IPS-15b (cell line): ENCODE measurements around the gene POLD4.

Experiments used
- H3K27me3 ChIP-seq: one replicate; pipeline ENCODE4 v1.6.1; 2013; ENCODE audit warnings: low read length; ENCODE audit not compliant: control insufficient read depth, insufficient read depth
- H3K36me3 ChIP-seq: one replicate; pipeline ENCODE4 v1.6.1; 2013; ENCODE audit warnings: low read length; ENCODE audit not compliant: control insufficient read depth, insufficient read depth
- H3K4me1 ChIP-seq: one replicate; pipeline ENCODE4 v1.6.1; 2013; ENCODE audit warnings: mild to moderate bottlenecking, low read length; ENCODE audit not compliant: control insufficient read depth, insufficient read depth
- H3K4me3 ChIP-seq: one replicate; pipeline ENCODE4 v1.5.1; 2013; ENCODE audit warnings: low read depth, low read length
- H3K9ac ChIP-seq: one replicate; pipeline ENCODE4 v1.6.1; 2013; ENCODE audit warnings: low read depth, mild to moderate bottlenecking, low read length
- H3K9me3 ChIP-seq: one replicate; pipeline ENCODE4 v1.6.1; 2013; ENCODE audit warnings: mild to moderate bottlenecking, low read length; ENCODE audit not compliant: control insufficient read depth, insufficient read depth

POLD4 gene

DNA sequence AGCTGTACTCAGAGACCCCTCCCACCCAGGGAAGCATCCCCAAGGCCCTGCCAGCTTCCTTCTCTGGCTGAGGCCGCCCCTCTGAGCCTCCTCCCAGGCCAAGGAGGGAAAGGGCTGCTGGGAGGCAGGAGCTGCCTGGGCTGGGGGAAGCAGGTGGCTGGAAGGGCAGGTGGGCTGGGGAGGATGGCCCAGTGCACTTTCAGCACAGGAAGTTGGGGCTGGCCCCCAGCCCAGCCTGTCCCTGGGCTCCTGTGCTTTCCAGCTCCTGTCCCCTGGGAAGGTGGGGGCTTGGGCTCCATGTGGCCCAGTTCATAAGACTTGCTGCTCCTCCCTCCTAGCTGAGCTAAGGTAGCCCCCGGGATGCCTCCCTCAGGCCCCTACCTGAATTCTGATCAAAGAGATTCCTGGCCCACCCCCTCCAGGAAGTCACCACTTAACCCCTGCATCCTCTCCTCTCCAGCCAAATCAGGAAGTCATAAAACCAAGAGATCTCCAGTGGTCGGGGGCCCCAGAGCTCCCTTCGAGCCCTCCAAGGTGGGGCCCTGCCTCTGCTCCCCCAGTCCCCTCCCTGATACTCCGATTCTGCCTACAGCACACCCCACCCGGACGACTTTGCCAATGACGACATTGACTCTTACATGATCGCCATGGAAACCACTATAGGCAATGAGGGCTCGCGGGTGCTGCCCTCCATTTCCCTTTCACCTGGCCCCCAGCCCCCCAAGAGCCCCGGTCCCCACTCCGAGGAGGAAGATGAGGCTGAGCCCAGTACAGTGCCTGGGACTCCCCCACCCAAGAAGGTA lies 43.4 kb upstream of the POLD4 start:
- Histone ChIP-seq H3K4me1 (peaks cover 2% of the 10 kb centered on the region), H3K4me3 (no peak overlapping the region), H3K9ac (no peak overlapping the region), H3K9me3 (no peaks in the 10 kb centered on the region), H3K36me3 (peaks cover 36% of the 10 kb centered on the region), H3K27me3 (no peaks in the 10 kb centered on the region)

DNA sequence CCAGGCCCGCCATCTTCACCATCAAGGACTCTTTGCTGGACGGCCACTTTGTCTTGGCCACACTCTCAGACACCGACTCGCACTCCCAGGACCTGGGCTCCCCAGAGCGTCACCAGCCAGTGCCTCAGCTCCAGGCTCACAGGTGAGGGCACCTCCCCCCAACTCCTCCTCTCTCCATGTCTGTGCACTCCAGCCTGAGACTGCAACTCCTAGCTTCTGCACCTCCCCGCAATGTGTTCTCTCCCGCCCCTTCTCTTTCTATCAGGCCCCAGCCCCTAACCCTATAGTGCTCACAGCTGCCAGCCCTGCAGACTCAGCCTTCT lies 42.9 kb upstream of the POLD4 start:
- peaks cover 2% of the 10 kb centered on the region for H3K4me1 ChIP-seq
- no peak overlapping the region for H3K9ac ChIP-seq
- no peaks in the 10 kb centered on the region for H3K9me3 ChIP-seq
- no peak overlapping the region for H3K4me3 ChIP-seq
- H3K27me3 ChIP-seq = no peaks in the 10 kb centered on the region
- H3K36me3 ChIP-seq = peaks cover 36% of the 10 kb centered on the region

DNA sequence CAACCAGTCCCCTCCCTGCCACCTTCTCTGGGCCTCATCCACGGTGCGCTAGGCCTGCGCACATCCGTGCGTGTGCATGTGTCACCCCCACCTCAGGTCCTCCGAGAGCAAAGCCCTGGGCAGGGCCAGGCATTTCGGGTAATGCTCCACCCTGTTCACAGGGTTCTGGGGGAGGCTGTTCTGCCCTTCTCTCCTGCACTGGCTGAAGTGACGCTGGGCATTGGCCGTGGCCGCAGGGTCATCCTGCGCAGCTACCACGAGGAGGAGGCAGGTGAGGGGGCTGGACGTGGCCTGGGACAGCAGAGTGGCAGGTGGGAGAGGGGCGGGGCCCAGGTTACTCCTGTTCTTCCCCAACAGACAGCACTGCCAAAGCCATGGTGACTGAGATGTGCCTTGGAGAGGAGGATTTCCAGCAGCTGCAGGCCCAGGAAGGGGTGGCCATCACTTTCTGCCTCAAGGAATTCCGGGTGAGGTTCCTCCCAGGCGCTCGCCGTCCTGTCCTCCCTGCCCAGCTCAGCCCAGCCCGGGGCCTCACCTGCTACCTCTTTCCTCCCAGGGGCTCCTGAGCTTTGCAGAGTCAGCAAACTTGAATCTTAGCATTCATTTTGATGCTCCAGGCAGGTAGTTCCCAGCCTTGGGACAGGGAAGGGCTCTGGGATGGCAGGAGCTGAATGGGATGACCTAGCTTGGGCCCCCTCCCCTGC lies 42.4 kb upstream of the POLD4 start:
- peaks cover 36% of the 10 kb centered on the region for H3K36me3 ChIP-seq
- H3K4me3 ChIP-seq = no peak overlapping the region
- H3K9ac ChIP-seq = no peak overlapping the region
- H3K4me1 ChIP-seq = peaks cover 2% of the 10 kb centered on the region
- no peaks in the 10 kb centered on the region for H3K27me3 ChIP-seq
- no peaks in the 10 kb centered on the region for H3K9me3 ChIP-seq

DNA sequence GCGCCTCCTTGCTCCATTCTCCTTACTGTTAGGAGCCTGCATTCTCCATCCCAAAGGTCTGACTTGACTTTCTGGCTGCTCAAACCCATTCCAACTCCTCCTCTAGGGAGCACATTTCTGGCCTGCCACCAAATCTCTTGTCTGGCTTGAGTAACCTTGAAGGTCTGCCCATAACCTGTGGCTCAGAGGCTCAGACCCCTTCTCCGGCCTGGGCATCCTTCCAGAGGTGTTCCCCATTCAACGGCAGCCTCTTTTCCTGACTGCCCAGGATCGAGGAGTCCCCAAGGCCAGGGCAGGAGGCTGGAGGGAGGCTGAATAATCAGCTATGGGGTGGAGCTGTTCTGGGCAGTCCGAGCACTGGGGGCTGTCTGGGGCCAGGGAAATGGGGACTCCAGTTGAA lies 40.6 kb upstream of the POLD4 start:
- H3K4me1 ChIP-seq = peaks cover 2% of the 10 kb centered on the region
- peaks cover 26% of the 10 kb centered on the region for H3K36me3 ChIP-seq
- no peak overlapping the region for H3K9ac ChIP-seq

DNA sequence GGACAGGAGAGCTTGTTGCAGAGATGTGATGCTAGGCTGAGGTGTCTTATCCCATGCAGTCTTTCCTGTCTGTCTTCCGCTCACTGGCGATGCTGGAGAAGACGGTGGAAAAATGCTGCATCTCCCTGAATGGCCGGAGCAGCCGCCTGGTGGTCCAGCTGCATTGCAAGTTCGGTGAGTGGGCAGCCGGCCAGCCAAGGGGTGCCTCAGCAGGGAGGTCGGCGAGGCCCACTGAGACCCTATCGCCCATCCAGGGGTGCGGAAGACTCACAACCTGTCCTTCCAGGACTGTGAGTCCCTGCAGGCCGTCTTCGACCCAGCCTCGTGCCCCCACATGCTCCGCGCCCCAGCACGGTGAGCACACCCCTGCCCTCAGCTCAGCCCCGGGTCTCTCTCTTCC lies 40.1 kb upstream of the POLD4 start:
- Histone ChIP-seq H3K4me3 (no peak overlapping the region), H3K9ac (no peak overlapping the region), H3K36me3 (peaks cover 22% of the 10 kb centered on the region)

More for the DNA sequence above, 40.6 kb upstream of the POLD4 start:
- Histone ChIP-seq H3K9me3 (no peaks in the 10 kb centered on the region), H3K4me3 (no peak overlapping the region), H3K27me3 (no peaks in the 10 kb centered on the region)

DNA sequence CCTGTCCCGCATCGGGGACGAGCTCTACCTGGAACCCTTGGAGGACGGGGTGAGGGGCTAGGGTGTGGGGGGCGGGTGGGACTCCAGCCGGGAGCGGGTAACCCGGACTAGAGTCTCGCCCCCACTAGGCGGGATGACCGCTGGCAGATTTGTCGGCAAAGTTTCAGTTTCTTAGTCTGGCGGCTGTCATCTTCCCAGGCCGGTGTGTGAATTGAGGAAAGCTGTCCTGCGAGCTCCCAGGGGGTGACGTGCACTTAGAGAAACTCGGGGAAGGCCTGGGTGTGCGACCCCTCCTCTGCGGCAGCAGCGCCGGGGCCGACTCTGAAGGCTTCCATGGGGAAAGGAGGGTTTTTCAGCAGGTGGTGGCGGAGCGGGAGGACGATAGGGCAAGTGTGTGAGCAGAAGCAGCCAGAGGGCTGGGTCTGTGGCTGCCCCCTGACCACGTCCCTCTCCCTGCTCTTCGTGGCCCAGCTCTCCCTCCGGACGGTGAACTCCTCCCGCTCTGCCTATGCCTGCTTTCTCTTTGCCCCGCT lies 38.9 kb upstream of the POLD4 start:
- Histone ChIP-seq H3K4me1 (peaks cover 2% of the 10 kb centered on the region), H3K9ac (peak overlapping the region; percentile 60), H3K4me3 (peak overlapping the region; percentile 95), H3K27me3 (no peaks in the 10 kb centered on the region), H3K9me3 (no peaks in the 10 kb centered on the region), H3K36me3 (peaks cover 11% of the 10 kb centered on the region)

More for the DNA sequence above, 40.1 kb upstream of the POLD4 start:
- H3K4me1 ChIP-seq = peaks cover 2% of the 10 kb centered on the region
- H3K27me3 ChIP-seq = no peaks in the 10 kb centered on the region
- H3K9me3 ChIP-seq = no peaks in the 10 kb centered on the region

DNA sequence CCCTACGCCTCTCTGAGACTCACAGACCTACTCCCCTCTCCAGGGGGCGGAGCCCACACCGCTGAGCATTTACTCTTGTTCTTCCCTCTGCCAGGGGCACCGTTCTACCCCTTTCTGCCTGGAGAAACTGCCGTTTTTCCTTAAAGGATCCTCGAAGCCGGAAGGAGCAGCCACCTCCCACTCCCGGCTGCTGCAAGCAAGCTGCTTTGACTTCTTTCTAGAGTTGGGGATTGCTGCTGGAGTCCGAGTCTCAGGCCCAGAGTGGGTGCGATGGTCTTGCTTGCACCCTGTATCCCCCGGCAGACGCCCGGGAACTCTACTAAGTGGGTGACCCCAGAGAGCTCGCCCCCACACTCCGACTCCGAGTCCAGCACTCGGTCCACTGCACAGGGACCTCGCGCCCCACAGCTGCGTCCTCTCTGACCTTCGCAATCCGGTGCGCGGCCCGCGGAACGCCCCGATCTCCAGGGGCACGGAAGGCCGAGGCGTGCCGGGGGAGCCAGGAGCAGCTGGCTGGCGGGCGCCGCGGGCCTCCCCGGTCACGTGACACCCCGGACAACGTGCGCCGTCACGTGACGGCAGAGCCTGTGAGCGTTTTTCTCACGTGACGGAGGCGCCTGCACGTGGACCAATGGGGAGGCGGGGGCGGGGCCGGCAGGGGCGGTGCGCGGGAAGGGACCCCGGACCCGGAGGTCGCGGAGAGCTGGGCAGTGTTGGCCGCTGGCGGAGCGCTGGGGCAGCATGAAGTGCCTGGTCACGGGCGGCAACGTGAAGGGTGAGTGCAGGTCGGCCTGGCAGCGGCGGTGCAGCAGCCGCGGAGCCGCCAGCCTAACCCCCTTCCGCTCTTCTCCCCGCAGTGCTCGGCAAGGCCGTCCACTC lies 38.2 kb upstream of the POLD4 start, which contains the start of gene RAD9A:
TSS of gene RAD9A (plus strand) at position 683 of the 879 bp plus-strand sequence. CDS start at position 742, 59 bp downstream.
- H3K4me1 ChIP-seq = peaks cover 6% of the 10 kb centered on the region
- peak within 1 kb of the TSS; percentile 95 for H3K4me3 ChIP-seq
- peaks cover 8% of the 10 kb centered on the region for H3K36me3 ChIP-seq
- no peaks in the 10 kb centered on the region for H3K9me3 ChIP-seq
- H3K9ac ChIP-seq = peak within 1 kb of the TSS; percentile 61
- no peaks in the 10 kb centered on the region for H3K27me3 ChIP-seq

DNA sequence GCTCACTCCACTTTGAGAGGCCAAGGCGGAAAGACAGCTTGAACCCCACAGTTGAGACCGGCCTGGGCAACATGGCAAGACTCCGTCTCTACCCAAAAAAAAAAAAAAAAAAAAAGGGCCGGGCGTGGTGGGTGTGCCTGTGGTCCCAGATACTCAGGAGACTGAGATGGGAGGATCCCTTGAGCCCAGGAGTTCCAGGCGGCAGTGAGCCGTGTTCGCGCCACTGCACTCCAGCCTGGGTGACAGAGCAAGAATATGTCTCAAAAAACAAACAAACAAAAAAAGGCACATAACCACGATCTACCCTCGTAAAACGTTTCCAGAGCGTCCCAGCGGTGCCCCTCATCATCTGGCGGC lies 37.6 kb upstream of the POLD4 start:
- Histone ChIP-seq H3K4me1 (peaks cover 6% of the 10 kb centered on the region), H3K4me3 (peak overlapping the region; percentile 95), H3K27me3 (no peaks in the 10 kb centered on the region), H3K9me3 (no peaks in the 10 kb centered on the region), H3K9ac (peak overlapping the region; percentile 61), H3K36me3 (peaks cover 7% of the 10 kb centered on the region)

DNA sequence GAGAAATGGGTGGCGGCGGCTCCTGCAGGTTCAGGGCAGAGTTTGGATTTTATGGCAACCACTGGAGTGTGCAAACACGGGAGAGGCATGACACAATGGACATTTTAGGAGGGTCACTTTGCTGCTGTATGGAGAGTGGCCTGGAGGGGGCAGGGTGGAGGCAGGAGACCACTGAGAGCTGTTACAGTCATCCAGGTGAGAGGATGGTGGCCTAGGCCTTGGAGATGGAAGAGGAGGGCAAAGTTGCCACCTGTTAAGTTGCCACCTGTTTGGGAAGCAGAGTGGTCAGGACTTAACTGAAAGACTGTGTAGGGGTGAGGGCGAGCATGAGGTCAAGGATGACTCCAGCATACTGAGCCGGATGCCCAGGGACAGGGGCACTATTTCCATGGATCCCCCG lies 36.1 kb upstream of the POLD4 start:
- Histone ChIP-seq H3K4me1 (peaks cover 6% of the 10 kb centered on the region), H3K4me3 (no peak overlapping the region), H3K27me3 (peaks cover 7% of the 10 kb centered on the region), H3K36me3 (peaks cover 3% of the 10 kb centered on the region), H3K9me3 (no peaks in the 10 kb centered on the region), H3K9ac (no peak overlapping the region)

DNA sequence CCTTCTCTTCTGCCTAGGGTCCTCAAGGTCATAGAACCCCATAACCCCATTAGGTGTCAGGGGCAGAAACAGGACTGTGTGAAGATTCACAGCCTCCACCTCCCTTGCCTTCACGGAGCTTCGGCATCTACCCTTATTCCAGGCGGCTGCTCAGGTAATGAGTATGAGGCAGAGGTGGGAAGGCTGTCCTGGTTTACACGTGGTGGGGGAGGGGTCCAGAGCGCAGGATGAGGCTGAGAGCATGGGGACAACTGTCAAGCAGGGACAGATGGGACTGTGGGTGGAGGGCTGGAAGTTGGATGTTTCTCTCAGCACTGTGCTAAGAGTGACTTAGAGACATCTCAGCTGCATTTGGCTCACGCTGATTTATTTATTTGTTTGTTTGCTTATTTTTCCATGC lies 34.2 kb upstream of the POLD4 start:
- no peaks in the 10 kb centered on the region for H3K36me3 ChIP-seq
- H3K4me1 ChIP-seq = peaks cover 5% of the 10 kb centered on the region
- peaks cover 10% of the 10 kb centered on the region for H3K27me3 ChIP-seq
- no peak overlapping the region for H3K9ac ChIP-seq
- no peaks in the 10 kb centered on the region for H3K9me3 ChIP-seq
- H3K4me3 ChIP-seq = no peak overlapping the region

DNA sequence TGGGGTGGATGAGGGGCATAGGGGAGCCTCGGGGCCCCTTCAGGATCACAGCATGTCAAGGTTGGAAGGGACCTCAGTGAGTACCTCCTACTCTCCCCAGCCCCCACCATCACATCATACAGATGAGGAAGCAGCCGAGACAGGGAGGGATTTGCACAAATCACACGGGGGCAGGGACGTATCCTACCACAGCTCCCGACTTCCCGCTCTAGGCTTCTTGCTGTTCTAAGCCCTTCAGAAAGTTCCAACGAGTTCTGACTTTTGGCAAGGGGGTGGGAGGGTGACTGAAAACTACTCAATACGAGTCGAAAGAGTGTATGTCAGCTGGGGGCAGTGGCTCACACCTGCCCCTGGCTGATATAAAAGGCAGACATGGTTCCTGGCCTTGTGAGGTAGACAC lies 33.7 kb upstream of the POLD4 start:
- H3K4me1 ChIP-seq = peaks cover 6% of the 10 kb centered on the region
- H3K36me3 ChIP-seq = no peaks in the 10 kb centered on the region
- peaks cover 10% of the 10 kb centered on the region for H3K27me3 ChIP-seq
- no peak overlapping the region for H3K9ac ChIP-seq
- no peak overlapping the region for H3K4me3 ChIP-seq
- no peaks in the 10 kb centered on the region for H3K9me3 ChIP-seq
